HepG2 (cell line): ENCODE results near the gene RPP21. TPM values are rescaled to one million over a fixed set of nuclear protein-coding genes. Genes with fewer than 3 reads are reported as not detected.

ENCODE experiments used
- ATAC-seq: fragments of 200-7000 bp; cut with Tn5 transposase; 3 replicates; pipeline ENCODE4 v1.9.1; 2020; ENCODE audit warnings: mild to moderate bottlenecking, moderate library complexity
- BruUV-seq: library from RNA; stranded (reverse); fragments of 400-500 nt; replicated peaks from 2 replicates; lab custom pipeline; 2021; lab: Mats Ljungman, UMichigan
- CTCF ChIA-PET: fragments of 300-600 bp; formaldehyde crosslinking; extraction: SDS; loops from one replicate; lab custom pipeline; 2021; ENCODE audit warnings: low total read pairs, inconsistent platforms, low intra/inter-chr PET ratio; lab: Yijun Ruan, JAX
- POLR2A ChIA-PET: fragments of 350-600 bp; sonication (Branson Sonifier 250); formaldehyde crosslinking; loops from one replicate; lab custom pipeline; 2020; ENCODE audit warnings: antibody characterized with exemption, inconsistent platforms; lab: Yijun Ruan, JAX
- DNase-seq: peaks from one replicate; pipeline ENCODE4 v3.0.0-alpha.2; 2015; ENCODE audit warnings: low spot score
- FAIRE-seq: peaks from 3 replicates; lab custom pipeline; 2011; peaks lifted over from hg19 to GRCh38; lab: Jason Lieb, UNC
- H2AFZ ChIP-seq: one replicate; pipeline ENCODE4 v1.6.1; 2011; ENCODE audit warnings: low read length, inconsistent platforms
- H3K27ac ChIP-seq: fragments of 300-600 bp; 3 replicates; pipeline ENCODE4 v1.8.0; 2011; ENCODE audit warnings: mixed run types, mild to moderate bottlenecking, mixed read lengths, low read length, inconsistent platforms; ENCODE audit not compliant: insufficient read depth; ENCODE audit errors: extremely low read length
- H3K27me3 ChIP-seq, 2 experiments: fragments of 200-600 bp in 1 of 2; 2 replicates in 1 of 2; 3 replicates in 1 of 2; pipeline versions ENCODE4 v1.6.0 to v1.8.0; 2011; ENCODE audit warnings: low read length in 2 of 2, mild to moderate bottlenecking in 2 of 2, moderate library complexity in 2 of 2, inconsistent platforms in 1 of 2; ENCODE audit not compliant: insufficient read depth in 2 of 2, control insufficient read depth in 1 of 2
- H3K36me3 ChIP-seq, 2 experiments: fragments of 200-600 bp in 1 of 2; replicated peaks in 1 of 2; 2 replicates in 1 of 2; 3 replicates in 1 of 2; pipeline versions ENCODE4 v1.5.1 to v1.8.0; 2011; ENCODE audit warnings: low read length in 2 of 2, inconsistent platforms in 1 of 2; ENCODE audit not compliant: insufficient read depth in 2 of 2, control insufficient read depth in 1 of 2
- H3K4me1 ChIP-seq: 2 replicates; pipeline ENCODE4 v1.5.1; 2012; ENCODE audit warnings: low read length, inconsistent platforms; ENCODE audit not compliant: insufficient read depth
- H3K4me2 ChIP-seq: 2 replicates; pipeline ENCODE4 v1.6.0; 2011; ENCODE audit warnings: low read depth, low read length, inconsistent platforms
- H3K4me3 ChIP-seq, 3 experiments: fragments of 200-600 bp in 1 of 3; sonication (generic), shearing (Covaris generic) in 1 of 3; replicated peaks in 1 of 3; 2 replicates each; pipeline ENCODE4 v1.5.1; 2011 to 2016; ENCODE audit warnings: low read length in 3 of 3, inconsistent platforms in 2 of 3, low read depth in 2 of 3, mild to moderate bottlenecking in 2 of 3, control low read depth in 1 of 3, mixed read lengths in 1 of 3; ENCODE audit not compliant: insufficient read depth in 1 of 3
- H3K79me2 ChIP-seq: one replicate; pipeline ENCODE4 v1.6.1; 2011; ENCODE audit warnings: low read length, inconsistent platforms; ENCODE audit not compliant: insufficient read depth
- H3K9ac ChIP-seq: 2 replicates; pipeline ENCODE4 v1.6.0; 2011; ENCODE audit warnings: mild to moderate bottlenecking, low read depth, low read length, inconsistent platforms; ENCODE audit not compliant: insufficient read depth
- H3K9me3 ChIP-seq: 2 replicates; pipeline ENCODE4 v1.5.1; 2012; ENCODE audit warnings: mild to moderate bottlenecking, low read length
- H4K20me1 ChIP-seq: 2 replicates; pipeline ENCODE4 v1.6.0; 2011; ENCODE audit warnings: inconsistent platforms, mild to moderate bottlenecking, low read length, moderate library complexity; ENCODE audit not compliant: insufficient read depth
- ARID2 ChIP-seq: sonication (generic); formaldehyde crosslinking; IDR thresholded peaks from 2 replicates; pipeline ENCODE4 v1.8.1; 2022; ENCODE audit warnings: mild to moderate bottlenecking, missing genetic modification reagents, borderline replicate concordance
- ATRX ChIP-seq: sonication (generic); formaldehyde crosslinking; IDR thresholded peaks from 2 replicates; pipeline ENCODE4 v1.4.0; 2020; ENCODE audit warnings: missing genetic modification reagents, borderline replicate concordance
- CEBPB ChIP-seq: IDR thresholded peaks from 2 replicates; pipeline ENCODE4 v1.6.1; 2011; ENCODE audit warnings: low read depth, low read length, improper control_type of control experiment, borderline replicate concordance
- DRAP1 ChIP-seq: IDR thresholded peaks from 2 replicates; pipeline ENCODE4 v1.6.1; 2016; ENCODE audit warnings: missing genetic modification reagents, missing compliant biosample characterization
- HINFP ChIP-seq: sonication (generic); formaldehyde crosslinking; IDR thresholded peaks from 2 replicates; pipeline ENCODE4 v1.4.0; 2020; ENCODE audit warnings: low read depth, mild to moderate bottlenecking, missing genetic modification reagents
- IRF9 ChIP-seq: sonication (generic); formaldehyde crosslinking; IDR thresholded peaks from 2 replicates; pipeline ENCODE4 v1.8.0; 2022; ENCODE audit warnings: missing genetic modification reagents, mild to moderate bottlenecking, borderline replicate concordance
- KAT8 ChIP-seq: IDR thresholded peaks from 2 replicates; pipeline ENCODE4 v1.6.1; 2016; ENCODE audit warnings: missing genetic modification reagents, missing compliant biosample characterization
- KLF6 ChIP-seq: IDR thresholded peaks from 2 replicates; pipeline ENCODE4 v1.8.0; 2016; ENCODE audit warnings: missing biosample characterization, missing genetic modification reagents
- NFE2L1 ChIP-seq: sonication (generic); formaldehyde crosslinking; IDR thresholded peaks from 2 replicates; pipeline ENCODE4 v1.4.0; 2020; ENCODE audit warnings: missing genetic modification reagents, mild to moderate bottlenecking, borderline replicate concordance
- PCBP2 ChIP-seq: fragments of 200-400 bp; formaldehyde crosslinking; optimal IDR thresholded peaks from 2 replicates; pipeline ENCODE3; 2018; ENCODE audit warnings: low read length, low read depth; ENCODE audit not compliant: poor library complexity, severe bottlenecking
- REPIN1 ChIP-seq: sonication (generic); formaldehyde crosslinking; IDR thresholded peaks from 2 replicates; pipeline ENCODE4 v1.8.0; 2022; ENCODE audit warnings: missing genetic modification reagents, low read depth, mild to moderate bottlenecking, borderline replicate concordance
- SMYD3 ChIP-seq: sonication (generic); formaldehyde crosslinking; IDR thresholded peaks from 2 replicates; pipeline ENCODE4 v1.8.1; 2023; ENCODE audit warnings: mild to moderate bottlenecking, missing genetic modification reagents
- ZNF317 ChIP-seq: sonication (generic); formaldehyde crosslinking; IDR thresholded peaks from 2 replicates; pipeline ENCODE4 v1.5.0; 2020; ENCODE audit warnings: mild to moderate bottlenecking, missing genetic modification reagents
- ZNF589 ChIP-seq: sonication (generic); formaldehyde crosslinking; conservative IDR thresholded peaks from 2 replicates; pipeline ENCODE4 v1.8.0; 2022; ENCODE audit warnings: mild to moderate bottlenecking, moderate library complexity, missing genetic modification reagents
- ZNF749 ChIP-seq: sonication (generic); formaldehyde crosslinking; IDR thresholded peaks from 2 replicates; pipeline ENCODE4 v1.8.0; 2022; ENCODE audit warnings: mild to moderate bottlenecking, missing genetic modification reagents, moderate library complexity, borderline replicate concordance
- WGBS: methylation state at CpG from one replicate; pipeline ENCODE4 v1.1.6; 2017; ENCODE audit warnings: low lambda C conversion rate; 5-methylcytosine and 5-hydroxymethylcytosine counted together
- in situ Hi-C: cut with HindIII; loops from 2 replicates; pipeline ENCODE4 v1.10.0; 2017; ENCODE audit warnings: low pct_unique_long_range_greater_than_20kb; ENCODE audit not compliant: extremely low pct_ligation_motif_present
- intact Hi-C: fragments of 100-400 bp; cut with micrococcal nuclease; formaldehyde crosslinking; loops from one replicate; pipeline ENCODE4 v1.10.0; 2022; ENCODE audit not compliant: unreplicated experiment
- polyA plus RNA-seq, 8 experiments: library from polyadenylated mRNA; depleted of rRNA in 3 of 8; stranded (reverse) in 7 of 8; unstranded in 1 of 8; fragments of >200 nt; fragmentation: Illumina TruSeq in 4 of 8; extraction: Trizol in 4 of 8; gene quantifications; 2 replicates each; pipeline versions ENCODE4 v1.2.1 to v1.2.3, GENCODE V29; 2011 to 2016; ENCODE audit warnings: low read depth in 4 of 8, missing spikeins in 1 of 8, mixed read lengths in 1 of 8; ENCODE audit not compliant: insufficient read depth in 1 of 8
- total RNA-seq, 5 experiments: library from RNA; depleted of rRNA; stranded (reverse); fragments of >200 nt; fragmentation: Illumina TruSeq; extraction: Trizol; gene quantifications; 2 replicates each; pipeline ENCODE4 v1.2.3, GENCODE V29; 2016; ENCODE audit warnings: low read depth in 1 of 5
- TF ChIP-seq, protein P1 (sequence below): sonication (generic); formaldehyde crosslinking; IDR thresholded peaks from 2 replicates; pipeline ENCODE4 v1.4.0; 2020; ENCODE audit warnings: missing genetic modification reagents
- TF ChIP-seq, protein P2 (sequence below): sonication (generic); formaldehyde crosslinking; IDR thresholded peaks from 2 replicates; pipeline ENCODE4 v1.4.0; 2020; ENCODE audit warnings: missing genetic modification reagents; ENCODE audit errors: not compliant biosample characterization

Gene RPP21
- total and polyA plus RNA-seq, 2 of the 13 experiments (the other 11 are each of a cell fraction or from before 2014, with no cell fraction given): 53.1 to 72.3 TPM

DNA sequence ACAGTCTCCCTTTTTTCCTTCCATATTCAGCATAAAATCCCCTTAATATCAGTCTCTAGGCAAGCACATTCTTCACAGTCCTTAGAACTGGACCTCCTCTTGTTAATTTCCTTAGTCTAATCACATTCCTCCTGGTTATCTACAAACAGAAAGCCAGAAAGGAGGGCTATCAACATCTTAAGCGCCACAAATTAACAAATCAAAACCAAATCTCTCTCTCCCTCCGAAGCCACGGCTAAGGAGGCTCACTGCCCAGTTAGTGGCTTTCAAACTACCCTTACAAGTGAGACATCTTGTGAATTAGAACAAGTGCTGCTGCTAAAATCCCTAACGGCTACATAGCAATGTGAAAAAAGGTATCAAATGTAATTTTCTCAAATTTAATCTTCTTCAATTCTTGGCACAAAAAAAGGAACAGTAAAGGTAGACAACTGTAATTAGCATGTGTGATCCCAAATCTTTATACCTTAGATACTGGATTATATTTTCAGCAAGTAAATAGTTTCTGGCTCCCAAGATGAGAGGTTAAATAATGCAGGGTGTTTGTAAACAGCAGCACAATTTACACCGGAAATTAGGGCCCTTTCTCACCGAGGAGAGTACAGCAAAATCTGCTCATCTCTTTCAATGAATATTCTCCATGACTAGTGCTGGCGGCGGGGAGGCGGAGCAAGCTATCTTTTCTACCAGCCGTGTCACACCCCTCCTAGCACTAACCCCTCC, 19.6 kb upstream of the RPP21 start:
- in situ Hi-C loops: no loop called here
- 5% methylated on average over 10 of the region's 10 CpGs for WGBS
- POLR2A ChIA-PET: interaction anchor here (0.6 to 2.3 kb wide), 6 partner anchors 11 to 246 kb away, joined by 3 to 23 read pairs (median 8); partner anchors contain the start of genes ABCF1 and TRIM26
- ATAC-seq (peak; percentile 59), DNase-seq (peak; percentile 62), FAIRE-seq (no peak)
- Histone ChIP-seq H3K79me2 (peaks cover 64% of the 10 kb centered on the region), H3K9ac (peak overlapping the region; percentile 89), H3K4me1 (peaks cover 58% of the 10 kb centered on the region), H3K36me3 (peaks cover 4 to 21% of the 10 kb centered on the region in 2 experiments), H3K9me3 (no peaks in the 10 kb centered on the region), H2AFZ (no peak overlapping the region), H3K27ac (peak overlapping the region; percentile 92), H3K4me2 (peak overlapping the region; percentile 100), H4K20me1 (peaks cover 38% of the 10 kb centered on the region), H3K4me3 (peak overlapping the region; percentile 74 to 93 (median 78)), H3K27me3 (no peaks in the 10 kb centered on the region; a peak in 1 of 5 replicates)
- intact Hi-C loops: loop anchor here (10.0 kb wide), 1 partner anchor 91 kb away; no protein-coding TSS in a partner anchor
- CTCF ChIA-PET: no interaction called here
- BruUV-seq: TSS peak; percentile 63
- no peak for TF ChIP-seq KLF6 (CRISPR knock-in tag)
- TF ChIP-seq, protein P1, sequence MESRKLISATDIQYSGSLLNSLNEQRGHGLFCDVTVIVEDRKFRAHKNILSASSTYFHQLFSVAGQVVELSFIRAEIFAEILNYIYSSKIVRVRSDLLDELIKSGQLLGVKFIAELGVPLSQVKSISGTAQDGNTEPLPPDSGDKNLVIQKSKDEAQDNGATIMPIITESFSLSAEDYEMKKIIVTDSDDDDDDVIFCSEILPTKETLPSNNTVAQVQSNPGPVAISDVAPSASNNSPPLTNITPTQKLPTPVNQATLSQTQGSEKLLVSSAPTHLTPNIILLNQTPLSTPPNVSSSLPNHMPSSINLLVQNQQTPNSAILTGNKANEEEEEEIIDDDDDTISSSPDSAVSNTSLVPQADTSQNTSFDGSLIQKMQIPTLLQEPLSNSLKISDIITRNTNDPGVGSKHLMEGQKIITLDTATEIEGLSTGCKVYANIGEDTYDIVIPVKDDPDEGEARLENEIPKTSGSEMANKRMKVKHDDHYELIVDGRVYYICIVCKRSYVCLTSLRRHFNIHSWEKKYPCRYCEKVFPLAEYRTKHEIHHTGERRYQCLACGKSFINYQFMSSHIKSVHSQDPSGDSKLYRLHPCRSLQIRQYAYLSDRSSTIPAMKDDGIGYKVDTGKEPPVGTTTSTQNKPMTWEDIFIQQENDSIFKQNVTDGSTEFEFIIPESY (CRISPR knock-in tag): no peak
- peak; percentile 10; the same call in 1 of the 2 replicates for TF ChIP-seq DRAP1 (CRISPR knock-in tag)
- 0 out of 2 replicates have a peak, but pooled peaks have one; percentile 35 for TF ChIP-seq SMYD3 (CRISPR knock-in tag)
- no peak for TF ChIP-seq ATRX (CRISPR knock-in tag)
- TF ChIP-seq IRF9 (CRISPR knock-in tag): no peak
- no peak for TF ChIP-seq ZNF589
- TF ChIP-seq, protein P2, sequence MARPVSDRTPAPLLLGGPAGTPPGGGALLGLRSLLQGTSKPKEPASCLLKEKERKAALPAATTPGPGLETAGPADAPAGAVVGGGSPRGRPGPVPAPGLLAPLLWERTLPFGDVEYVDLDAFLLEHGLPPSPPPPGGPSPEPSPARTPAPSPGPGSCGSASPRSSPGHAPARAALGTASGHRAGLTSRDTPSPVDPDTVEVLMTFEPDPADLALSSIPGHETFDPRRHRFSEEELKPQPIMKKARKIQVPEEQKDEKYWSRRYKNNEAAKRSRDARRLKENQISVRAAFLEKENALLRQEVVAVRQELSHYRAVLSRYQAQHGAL: no peak
- TF ChIP-seq HINFP: no peak
- peak; percentile 55; the same call in 1 of the 2 replicates for TF ChIP-seq ZNF749
- no peak for TF ChIP-seq NFE2L1 (CRISPR knock-in tag)
- peak; percentile 25; the same call in 1 of the 2 replicates for TF ChIP-seq REPIN1 (CRISPR knock-in tag)
- peak; percentile 95; the same call in 1 of the 2 replicates for TF ChIP-seq ARID2
- TF ChIP-seq ZNF317 (CRISPR knock-in tag): 0 out of 2 replicates have a peak, but pooled peaks have one; percentile 18
- TF ChIP-seq PCBP2: peak; percentile 67
- TF ChIP-seq KAT8 (CRISPR knock-in tag): no peak
- TF ChIP-seq CEBPB: no peak
